ENCODE results near the gene RAB1B.

GRCh38 chr11:66251809-66252208 is 16.6 kb upstream of the RAB1B start:
- TF ChIP-seq, protein P1, sequence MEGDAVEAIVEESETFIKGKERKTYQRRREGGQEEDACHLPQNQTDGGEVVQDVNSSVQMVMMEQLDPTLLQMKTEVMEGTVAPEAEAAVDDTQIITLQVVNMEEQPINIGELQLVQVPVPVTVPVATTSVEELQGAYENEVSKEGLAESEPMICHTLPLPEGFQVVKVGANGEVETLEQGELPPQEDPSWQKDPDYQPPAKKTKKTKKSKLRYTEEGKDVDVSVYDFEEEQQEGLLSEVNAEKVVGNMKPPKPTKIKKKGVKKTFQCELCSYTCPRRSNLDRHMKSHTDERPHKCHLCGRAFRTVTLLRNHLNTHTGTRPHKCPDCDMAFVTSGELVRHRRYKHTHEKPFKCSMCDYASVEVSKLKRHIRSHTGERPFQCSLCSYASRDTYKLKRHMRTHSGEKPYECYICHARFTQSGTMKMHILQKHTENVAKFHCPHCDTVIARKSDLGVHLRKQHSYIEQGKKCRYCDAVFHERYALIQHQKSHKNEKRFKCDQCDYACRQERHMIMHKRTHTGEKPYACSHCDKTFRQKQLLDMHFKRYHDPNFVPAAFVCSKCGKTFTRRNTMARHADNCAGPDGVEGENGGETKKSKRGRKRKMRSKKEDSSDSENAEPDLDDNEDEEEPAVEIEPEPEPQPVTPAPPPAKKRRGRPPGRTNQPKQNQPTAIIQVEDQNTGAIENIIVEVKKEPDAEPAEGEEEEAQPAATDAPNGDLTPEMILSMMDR (IDR thresholded peaks at IDR 0.05), result no peak
- TF ChIP-seq POLR2A (IDR thresholded peaks at IDR 0.05), result no peak

Data from uterus (tissue), 2 donors.